HG03521 (cell line): Measurements from ENCODE around the gene HRCT1.
"Not testable (repeated sequence)": the region's sequence is repeated elsewhere in the genome, so short reads cannot be mapped to it uniquely, and the experiment has no call there.

Source experiments
- ATAC-seq: cut with Tn5 transposase; IDR thresholded peaks from one replicate; pipeline ENCODE4 v1.9.1; 2021; ENCODE audit warnings: mild to moderate bottlenecking, moderate library complexity; ENCODE audit not compliant: unreplicated experiment

The HRCT1 gene

DNA sequence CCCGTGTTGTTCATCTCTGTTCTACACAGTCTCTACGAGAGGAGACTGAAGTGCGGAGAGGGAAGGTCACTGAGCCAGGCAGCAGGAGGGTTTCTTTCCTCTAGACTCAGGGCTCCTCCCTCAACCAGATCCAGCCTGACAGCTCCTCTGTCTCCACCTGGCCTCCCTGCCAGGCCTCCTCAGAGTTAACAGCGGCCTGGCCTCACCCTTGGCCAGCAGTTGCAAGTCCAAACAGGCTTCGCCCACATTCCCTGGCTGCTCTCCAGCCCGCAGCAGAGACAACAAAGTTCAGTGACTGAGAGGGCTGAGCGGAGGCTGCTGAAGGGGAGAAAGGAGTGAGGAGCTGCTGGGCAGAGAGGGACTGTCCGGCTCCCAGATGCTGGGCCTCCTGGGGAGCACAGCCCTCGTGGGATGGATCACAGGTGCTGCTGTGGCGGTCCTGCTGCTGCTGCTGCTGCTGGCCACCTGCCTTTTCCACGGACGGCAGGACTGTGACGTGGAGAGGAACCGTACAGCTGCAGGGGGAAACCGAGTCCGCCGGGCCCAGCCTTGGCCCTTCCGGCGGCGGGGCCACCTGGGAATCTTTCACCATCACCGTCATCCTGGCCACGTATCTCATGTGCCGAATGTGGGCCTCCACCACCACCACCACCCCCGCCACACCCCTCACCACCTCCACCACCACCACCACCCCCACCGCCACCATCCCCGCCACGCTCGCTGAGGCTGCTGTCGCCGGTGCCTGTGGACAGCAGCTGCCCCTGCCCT lies at the start of gene HRCT1:
HRCT1 (plus strand) TSS at position 291 of the 768 bp plus-strand sequence; CDS start at position 377, 86 bp downstream.
- no peak for ATAC-seq

DNA sequence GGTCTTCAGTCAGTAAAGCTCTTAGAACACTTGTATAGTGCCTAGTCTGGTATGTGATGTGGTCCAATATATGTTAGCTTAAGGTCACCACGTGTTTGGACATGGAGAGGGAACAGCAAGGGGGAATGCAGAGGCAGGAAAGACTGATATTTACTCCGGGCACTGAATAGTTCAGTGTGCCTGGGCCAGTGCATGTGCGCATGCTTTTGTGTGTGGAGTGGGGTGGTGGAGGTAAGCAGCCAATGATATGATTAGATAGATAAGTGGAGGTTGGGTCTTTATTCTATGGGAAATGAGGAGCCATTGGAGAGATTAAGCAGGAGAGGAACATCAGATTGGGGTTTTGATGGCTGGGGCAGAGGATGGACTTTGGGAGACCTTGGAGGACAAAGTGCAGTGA lies 49.8 kb upstream of the HRCT1 start:
- no peak for ATAC-seq

DNA sequence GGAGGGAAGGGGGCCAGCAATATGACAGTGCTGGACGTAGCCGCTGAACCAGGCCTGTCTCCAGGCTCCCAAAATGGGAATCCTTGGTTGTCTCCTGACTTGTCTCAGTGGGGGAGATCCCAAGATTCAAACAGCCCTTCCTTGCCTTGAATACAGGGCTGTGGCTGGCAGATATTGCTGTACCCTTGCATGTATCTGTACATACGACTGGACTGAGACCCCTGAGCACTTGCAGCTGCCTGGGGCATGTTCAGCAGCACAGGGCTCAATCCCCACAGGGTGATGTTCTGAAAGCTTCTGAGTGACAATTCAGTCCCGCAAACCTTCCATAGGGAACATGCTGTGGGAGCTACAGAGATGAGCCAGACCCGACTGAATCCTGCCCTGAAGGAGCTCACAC lies 49.1 kb upstream of the HRCT1 start:
- ATAC-seq: no peak

DNA sequence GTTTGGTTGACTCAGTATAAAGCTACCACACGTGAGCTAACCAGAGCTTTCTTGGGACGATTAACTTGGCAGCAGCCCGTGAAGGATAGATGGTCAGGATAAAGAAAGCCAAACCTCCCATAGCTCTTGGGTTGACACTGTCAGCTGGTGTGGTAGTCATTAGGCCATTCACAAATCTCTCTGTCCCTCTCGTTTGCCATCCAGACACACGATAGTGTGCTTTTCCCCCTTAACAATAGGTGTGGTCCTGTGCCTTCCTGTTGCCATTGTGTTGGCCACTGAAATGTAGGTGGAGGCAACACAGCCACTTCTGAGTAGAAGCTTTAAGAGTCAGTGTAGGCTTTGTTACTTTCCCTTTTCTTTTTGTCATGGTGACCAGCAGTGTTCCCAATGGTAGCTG lies 47.5 kb upstream of the HRCT1 start:
- ATAC-seq: no peak

DNA sequence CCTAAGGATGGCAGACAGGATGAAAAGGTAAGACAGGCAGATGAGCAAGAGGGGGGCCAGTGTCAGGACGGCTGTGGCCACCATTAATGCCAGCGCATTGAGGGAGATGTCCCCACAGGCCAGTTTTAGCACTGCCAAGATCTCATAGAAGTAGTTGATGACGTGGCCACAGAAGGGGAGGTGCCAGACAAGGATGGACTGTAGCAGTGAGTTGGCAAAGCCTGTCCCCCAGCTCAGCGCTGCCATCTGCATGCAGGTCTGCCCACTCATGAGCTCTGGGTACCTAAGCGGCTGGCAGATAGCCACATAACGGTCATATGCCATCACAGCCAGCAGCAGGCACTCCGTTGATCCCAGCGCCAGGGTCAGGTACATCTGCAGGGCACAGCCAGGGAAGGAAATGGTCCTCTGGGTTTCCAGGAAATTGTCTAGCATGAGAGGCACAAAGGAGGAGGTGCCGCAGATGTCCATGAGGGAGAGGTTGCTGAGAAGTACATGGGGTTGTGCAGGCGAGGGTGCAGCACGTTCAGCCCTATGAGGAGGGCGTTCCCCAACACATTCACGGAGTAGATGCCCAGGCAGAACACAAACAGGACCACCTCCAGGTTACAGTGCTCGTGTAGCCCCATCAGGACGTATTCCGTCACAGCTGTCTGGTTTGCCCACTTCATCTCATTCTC lies 46.6 kb upstream of the HRCT1 start:
- ATAC-seq: no peak

DNA sequence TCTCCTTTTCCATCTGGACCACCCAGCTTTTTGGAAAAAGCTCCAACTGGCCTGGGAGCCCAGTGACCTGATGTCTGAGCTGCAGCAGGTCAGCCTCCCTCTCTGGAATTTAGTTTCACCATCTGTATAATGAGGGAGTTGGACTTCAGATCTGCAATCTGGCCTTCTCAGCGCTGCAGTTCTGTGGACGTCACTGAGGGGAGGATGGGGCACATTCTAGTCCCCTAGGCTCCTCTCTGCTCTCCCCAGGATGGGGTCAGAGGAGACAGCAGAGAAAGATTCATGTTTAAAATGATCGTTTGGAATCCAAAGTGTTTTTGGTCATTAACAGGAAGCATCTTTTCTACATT lies 46.0 kb upstream of the HRCT1 start:
- no peak for ATAC-seq

DNA sequence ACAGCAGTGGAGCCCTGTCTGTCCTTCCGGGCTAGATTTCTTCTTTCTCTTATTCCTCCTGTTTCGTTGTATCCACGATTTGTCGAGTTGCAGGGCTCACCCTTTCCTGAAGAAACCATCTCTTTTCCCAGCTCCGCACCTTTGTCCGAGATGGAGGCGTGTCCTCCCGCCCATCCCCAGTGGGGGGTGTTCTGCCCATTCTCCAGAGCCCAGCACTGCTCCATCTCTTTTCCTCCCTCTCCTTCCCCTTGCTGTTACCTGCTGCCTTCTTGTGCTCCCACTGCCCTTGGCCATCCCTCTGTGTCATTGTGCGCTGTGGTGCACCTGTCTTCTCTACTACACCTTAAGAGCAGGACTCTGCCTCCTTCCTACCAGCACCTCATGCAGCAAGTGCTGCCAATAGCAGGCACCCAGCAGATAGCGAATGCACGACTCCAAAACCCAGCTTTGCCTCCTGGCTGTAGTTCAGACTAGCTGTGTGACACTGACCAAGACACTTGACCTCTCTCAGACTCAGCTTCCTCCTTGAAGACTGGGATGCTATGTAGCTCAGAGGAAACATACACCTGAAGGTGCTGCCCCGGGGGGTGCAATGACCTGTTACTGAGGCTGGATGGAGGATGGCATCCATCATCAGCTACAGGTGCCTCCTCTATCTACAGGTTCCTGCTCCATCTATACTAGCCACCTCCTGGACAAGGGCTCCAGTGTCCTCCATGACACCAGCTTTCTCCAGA lies 44.7 kb upstream of the HRCT1 start:
- ATAC-seq: no peak

DNA sequence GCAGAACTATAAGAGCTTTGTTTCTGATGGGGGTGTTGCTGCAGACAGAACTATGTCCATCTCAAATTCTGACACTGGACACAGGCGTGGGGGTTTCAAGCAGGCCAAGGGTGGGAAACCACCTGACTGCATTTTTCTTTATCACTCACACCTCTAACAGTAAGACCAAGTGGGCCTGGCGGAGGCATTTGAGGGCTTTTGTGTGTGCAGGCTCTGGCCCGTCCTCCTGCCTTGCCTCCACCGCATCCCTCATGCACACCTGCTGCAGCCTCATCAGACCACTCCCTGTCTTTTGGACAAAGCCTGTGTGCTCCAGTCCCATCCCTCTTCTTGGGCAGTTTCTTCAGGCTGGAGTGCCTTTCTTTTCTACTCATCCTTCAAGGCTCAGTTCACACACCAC lies 43.7 kb upstream of the HRCT1 start:
- no peak for ATAC-seq

DNA sequence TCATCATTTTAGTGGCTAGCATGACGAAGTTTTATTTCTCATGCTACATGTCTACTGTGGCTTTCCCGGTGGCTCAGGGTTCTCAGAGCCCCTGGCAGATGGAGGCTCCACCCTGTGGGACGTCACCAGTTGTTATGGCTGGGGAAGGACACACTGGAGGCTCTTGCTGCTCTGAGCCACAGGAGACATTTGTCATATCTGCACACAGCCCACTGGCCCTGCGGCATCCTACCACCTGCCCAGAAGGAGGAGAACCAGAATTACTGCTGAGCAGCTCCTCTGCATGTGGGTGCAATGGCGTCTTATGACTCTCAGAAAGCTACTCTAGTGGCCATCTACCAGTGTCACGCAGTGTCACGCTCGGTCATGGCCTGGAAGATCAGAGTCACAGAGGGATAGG lies 42.4 kb upstream of the HRCT1 start:
- no peak for ATAC-seq

DNA sequence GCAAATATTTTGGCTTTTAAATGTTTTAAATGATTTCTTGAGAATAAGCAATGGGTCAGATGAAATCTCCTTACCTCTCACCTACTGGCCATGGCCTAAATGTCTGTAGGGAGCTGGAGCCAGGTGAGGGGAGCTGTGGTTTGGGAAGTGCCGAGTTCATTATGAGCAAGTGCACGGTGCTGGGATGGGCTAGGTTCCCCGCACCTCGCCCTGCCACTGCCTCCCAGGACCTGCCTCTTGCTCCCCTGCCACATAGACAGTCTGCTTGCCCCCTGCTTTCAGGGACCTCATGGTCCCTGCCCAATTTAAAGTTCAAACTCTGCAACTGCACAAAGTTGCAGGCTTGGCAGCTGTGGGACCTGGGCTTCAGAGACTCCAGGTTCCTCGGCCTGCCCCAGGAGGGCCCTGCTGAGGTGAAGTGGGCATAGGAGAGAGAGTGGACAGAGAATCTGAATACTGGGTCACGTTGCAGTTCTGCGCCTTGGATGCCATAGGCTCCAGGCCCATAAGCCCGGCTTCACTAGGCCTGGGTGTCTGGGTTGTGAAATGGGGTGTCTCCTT lies 41.2 kb upstream of the HRCT1 start:
- ATAC-seq: no peak

DNA sequence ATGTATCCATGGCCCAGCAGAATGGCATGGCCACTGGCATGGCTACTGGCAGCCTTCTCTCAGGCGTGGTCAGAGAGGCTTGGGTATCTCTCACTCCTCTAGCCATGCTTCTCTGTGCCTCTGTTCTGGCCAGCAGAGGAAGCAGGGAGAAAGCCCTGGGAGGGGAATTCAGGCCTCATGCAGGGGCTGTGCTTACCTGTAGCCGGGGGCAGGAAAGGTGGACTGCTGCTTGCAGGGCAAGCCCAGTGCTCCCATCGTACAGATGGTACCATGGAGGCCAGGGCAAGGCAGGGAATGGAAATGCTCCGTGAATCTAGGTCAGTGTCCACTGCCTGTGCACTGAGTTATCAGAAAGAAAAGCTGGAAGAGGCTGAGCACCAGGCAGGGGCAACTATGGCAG lies 38.5 kb upstream of the HRCT1 start:
- ATAC-seq: no peak

DNA sequence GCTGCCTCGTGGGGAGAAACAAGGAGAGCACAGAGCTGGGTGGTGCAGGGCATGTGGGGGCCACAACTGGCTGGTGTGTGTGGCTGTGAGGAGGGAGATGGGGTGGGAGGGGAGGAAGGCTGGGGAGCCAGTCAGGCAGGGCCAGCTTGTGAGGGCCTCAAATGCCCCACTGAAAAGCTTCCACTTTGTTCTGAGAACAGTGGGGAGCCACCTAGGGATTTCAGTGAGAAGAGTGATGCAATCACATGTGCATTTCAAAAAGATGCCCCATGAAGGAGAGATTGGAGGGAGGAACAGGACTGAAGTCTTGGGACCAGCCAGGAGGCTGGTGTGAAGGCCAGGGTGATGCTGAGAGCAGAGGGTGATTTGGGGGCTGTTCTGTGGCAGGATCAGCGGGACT lies 37.1 kb upstream of the HRCT1 start:
- ATAC-seq: no peak

DNA sequence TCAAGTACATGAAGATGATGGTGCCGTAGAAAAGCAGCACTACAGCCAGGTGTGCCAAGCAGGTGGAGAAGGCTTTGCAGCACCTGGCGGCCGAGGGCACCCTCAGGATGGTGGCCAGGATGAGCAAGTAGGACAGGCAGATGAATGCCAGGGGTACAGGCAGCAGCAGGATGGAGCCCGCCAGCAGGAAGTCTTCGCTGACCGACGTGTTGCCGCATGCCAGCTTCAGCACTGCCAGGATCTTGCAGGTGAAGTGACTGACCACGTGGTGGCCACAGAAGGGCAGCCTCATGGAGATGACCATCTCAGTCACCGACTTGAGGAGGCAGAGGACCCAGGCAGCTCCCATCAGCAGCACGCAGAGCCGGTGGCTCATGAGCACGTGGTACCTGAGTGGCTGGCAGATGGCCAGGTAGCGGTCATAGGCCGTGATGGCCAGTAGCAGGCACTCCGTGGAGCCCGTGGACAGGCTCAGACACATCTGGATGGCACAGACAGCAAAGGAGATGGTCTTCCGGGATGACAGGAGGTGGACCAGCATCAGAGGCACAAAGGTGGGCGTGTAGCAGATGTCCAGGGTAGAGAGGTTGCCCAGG lies 36.3 kb upstream of the HRCT1 start:
- ATAC-seq: no peak

DNA sequence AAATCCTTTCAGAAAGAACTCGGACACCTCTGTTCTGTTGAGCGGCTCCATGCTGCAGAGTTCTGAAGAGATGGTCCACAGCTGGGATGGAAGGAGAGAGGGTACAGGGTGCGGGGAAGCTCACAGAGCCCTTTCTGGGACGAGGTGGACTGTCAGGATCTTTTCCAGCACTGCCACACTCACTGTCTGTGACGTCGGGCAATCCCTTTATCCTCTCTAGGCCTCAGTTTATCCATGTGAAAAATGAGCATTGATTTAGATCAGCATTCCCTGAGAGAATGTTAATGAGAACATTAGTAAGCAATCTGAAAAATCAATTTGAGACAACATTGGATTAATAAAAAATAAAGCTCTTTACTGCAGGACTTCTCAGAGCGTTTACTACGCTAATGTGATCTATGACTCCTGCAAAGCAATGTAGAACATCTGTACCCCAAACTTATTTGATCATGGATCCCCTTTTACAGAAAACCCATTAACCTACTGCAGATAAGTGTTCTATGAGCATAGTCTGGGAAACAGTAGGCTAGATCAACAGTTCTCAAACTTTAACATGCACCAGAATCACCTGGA lies 35.6 kb upstream of the HRCT1 start, which contains the start of gene OR13J1:
OR13J1 (minus strand) TSS at position 51 of the 573 bp plus-strand sequence; CDS start at position 51, 0 bp downstream.
- ATAC-seq: no peak

DNA sequence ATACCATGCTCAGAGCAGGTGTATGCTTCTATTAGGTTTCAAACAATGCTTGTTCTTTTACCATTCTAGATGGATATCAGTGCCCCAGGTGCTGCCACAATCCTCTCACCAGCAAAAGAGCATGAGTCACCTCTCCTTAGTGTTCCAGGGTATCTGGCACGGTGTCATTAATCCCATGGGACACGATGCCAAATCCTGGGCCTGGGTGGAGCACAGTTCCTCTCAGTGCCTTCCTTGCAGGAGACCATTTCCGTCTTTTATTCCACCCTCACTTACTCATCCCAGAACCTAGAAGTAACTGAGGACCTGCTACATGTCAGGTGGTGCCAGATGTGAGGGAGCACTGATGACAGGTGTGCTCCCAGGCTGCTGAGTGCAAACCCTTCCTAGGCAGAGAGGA lies 34.5 kb upstream of the HRCT1 start:
- ATAC-seq: no peak

DNA sequence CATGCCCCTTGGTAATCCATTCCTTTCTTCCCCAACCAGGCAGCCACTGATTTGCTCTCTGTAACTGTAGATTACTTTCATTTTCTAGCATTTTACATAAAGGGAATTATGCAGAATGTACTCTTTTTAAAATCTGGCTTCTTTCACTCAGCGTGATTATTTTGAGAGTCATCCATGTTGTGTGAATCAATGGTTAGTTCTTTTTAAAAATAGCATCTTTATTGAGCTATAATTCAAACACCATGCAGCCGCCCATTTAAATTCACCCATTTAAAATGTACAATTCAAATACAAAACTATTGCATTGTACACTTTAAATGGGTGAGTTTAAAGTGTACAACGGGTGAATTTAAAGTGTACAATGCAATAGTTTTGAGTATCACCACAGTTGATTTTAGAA lies 33.5 kb upstream of the HRCT1 start:
- no peak for ATAC-seq

DNA sequence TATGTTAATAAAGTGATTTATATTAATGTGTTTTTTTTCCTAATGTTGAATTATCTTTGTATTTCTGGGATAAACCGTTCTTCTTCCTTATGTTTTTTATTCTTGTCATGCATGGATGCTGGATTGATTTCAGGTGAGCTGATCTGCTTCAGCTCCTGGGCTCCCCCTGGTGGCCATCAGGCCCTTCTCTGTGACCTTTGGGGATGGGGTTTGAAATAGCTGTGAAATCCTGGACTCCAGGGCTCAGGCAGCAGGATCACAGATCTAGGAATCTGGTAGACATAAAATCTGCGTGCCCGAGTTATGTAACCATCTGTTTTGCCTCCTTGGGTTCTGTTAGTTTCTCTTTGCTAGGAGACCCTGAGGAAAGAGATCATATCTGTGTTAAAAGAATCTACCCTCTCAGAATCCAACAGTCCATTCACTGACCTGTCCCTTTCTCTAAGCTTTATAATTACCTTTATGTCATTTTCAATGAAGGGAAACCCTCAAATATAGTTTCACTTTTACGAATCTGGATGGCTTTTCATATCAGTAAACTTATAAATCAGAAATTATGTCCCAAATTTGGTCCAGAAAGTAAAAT lies 23.6 kb upstream of the HRCT1 start:
- ATAC-seq: no peak

DNA sequence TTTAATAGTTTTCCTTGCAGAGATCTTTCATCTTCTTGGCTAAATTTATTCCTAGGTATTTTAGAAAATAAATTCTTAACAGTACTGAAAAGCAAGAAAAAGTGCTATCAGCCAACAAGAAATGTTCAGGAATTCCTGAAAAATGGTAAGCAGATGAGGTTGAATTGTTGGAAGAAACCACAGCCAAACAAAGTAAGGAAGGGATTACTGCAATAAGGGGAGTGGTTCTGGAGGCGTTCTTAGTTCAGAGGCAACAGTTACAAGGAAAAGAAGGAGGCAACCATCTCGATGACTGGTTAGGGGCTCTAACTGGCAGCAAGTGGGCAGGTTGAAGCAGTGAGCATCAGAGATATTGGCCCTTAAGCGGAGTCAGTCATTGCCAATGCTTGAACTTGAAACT lies 23.0 kb upstream of the HRCT1 start:
- ATAC-seq: no peak

DNA sequence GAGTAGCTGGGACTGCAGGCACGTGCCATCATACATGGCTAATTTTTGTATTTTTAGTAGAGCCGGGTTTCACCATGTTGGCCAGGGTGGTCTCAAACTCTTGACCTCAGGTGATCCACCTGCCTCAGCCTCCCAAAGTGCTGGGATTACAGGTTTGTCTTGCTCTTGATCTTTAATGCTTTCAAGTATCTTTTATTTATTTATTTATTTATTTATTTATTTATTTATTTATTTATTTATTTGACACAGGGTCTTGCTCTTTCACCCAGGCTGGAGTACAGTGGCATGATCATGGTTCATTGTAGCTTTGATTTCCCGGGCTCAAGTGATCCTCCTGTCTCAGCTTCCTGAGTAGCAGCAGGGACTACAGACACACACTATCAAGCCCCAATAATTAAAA lies 21.1 kb upstream of the HRCT1 start:
- ATAC-seq: not testable (repeated sequence)

DNA sequence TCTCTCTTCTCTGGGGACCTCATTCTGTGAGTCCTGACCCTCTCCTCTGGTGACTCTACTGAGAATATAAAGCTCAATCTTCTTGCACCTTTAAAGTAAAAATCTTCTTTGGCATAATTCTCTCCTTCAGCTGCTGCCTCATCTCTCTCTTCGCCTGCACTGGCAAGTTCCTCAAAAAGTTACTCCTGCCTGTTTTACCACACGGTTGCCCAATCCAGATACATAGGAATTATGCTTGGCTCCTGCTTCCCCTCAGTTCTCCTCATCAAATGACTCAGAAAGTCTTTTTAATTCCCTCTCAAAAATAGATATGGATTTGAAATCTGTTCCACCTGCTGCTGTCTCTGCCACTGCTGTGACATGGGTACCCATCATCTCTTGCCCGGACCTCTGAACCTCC lies 14.4 kb upstream of the HRCT1 start:
- no peak for ATAC-seq
